Endothelial cell of umbilical vein (primary cell): Measurements from ENCODE around the gene AGXT.

Experiments
- EZH2 ChIP-seq: IDR thresholded peaks from 2 replicates; pipeline ENCODE4 v1.6.1; 2012; ENCODE audit warnings: borderline replicate concordance, low read depth, mild to moderate bottlenecking, moderate library complexity, low read length, inconsistent platforms; ENCODE audit not compliant: severe bottlenecking
- FOS ChIP-seq: IDR thresholded peaks from 2 replicates; pipeline ENCODE4 v1.6.1; 2011; ENCODE audit warnings: mild to moderate bottlenecking, low read length, moderate library complexity, borderline replicate concordance; ENCODE audit not compliant: insufficient read depth
- POLR2A ChIP-seq: IDR thresholded peaks from 2 replicates; pipeline ENCODE4 v1.6.1; 2012; ENCODE audit warnings: low read depth, mild to moderate bottlenecking, control low read depth, low read length
- TF ChIP-seq, protein P1 (sequence below), 2 donors: IDR thresholded peaks; 1 replicate in 1 of 2; 2 replicates in 1 of 2; pipeline ENCODE4 v1.5.1; 2011; ENCODE audit warnings: low read length in 2 of 2, mild to moderate bottlenecking in 2 of 2, moderate library complexity in 2 of 2, control low read depth in 1 of 2, inconsistent platforms in 1 of 2, low read depth in 1 of 2; ENCODE audit not compliant: insufficient read depth in 1 of 2; ENCODE audit errors: extremely low read depth in 1 of 2
- TF ChIP-seq, protein P2 (sequence below): IDR thresholded peaks from 2 replicates; pipeline ENCODE4 v1.6.1; 2011; ENCODE audit not compliant: insufficient read depth, insufficient read length

DNA sequence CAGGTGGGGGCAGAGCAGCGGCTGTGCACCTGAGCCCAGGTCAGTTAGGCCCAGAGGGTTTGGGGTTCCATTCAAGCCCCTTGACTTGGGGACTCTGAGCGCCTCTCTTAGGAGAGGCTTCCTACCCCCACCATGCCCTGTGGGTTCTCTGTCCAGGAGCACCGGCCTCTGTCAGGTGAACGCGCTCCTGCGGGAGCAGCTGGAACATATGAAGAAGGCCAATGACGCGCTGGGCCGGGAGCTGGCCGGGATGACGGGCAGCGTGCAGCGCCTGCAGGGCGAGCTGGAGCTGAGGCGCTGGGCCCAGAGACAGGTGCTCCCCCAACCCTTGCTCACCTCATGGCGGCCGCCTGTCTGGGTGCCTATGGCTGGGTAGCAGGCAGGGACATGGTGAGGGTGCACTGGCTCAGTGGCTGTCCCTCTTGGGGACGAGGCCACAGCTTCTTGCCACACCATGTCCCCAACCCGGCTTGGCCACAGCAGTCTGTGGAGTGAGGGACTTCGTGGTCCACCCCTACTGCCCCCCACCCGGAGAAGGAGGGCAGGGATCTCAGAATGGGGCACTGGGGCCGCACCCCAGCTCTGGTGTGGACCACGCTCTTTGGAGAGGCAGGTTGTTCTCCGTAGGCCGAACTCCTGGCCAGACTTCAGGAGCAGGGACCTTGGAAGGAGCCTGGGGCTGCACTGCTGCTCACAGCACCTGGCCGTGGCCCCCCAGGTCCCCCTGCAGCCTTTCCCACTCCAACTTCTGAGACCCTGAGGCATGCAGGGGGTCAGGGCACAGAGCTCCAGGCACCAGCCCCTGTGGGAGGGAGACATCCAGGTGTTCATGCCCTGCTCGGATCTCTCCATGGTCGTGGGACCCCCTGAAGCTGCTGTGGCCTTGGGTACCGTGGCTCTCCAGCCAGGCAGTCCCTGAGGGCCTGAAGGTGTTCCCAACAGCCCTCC is 57.2 kb downstream of the AGXT start:
- TF ChIP-seq POLR2A (no peak), FOS (no peak), EZH2 (no peak)
- TF ChIP-seq, protein P1, sequence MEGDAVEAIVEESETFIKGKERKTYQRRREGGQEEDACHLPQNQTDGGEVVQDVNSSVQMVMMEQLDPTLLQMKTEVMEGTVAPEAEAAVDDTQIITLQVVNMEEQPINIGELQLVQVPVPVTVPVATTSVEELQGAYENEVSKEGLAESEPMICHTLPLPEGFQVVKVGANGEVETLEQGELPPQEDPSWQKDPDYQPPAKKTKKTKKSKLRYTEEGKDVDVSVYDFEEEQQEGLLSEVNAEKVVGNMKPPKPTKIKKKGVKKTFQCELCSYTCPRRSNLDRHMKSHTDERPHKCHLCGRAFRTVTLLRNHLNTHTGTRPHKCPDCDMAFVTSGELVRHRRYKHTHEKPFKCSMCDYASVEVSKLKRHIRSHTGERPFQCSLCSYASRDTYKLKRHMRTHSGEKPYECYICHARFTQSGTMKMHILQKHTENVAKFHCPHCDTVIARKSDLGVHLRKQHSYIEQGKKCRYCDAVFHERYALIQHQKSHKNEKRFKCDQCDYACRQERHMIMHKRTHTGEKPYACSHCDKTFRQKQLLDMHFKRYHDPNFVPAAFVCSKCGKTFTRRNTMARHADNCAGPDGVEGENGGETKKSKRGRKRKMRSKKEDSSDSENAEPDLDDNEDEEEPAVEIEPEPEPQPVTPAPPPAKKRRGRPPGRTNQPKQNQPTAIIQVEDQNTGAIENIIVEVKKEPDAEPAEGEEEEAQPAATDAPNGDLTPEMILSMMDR (IDR thresholded peaks at IDR 0.05; ENCODE audit: extremely low read depth in 1 of 2, insufficient read depth in 1 of 2, low read depth in 1 of 2, low read length in 2 of 2): no peak
- TF ChIP-seq, protein P2, sequence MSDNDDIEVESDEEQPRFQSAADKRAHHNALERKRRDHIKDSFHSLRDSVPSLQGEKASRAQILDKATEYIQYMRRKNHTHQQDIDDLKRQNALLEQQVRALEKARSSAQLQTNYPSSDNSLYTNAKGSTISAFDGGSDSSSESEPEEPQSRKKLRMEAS: no peak
